T follicular helper cell (primary cell): ENCODE results near the gene KCTD19.
"Not testable (repeated sequence)": the region's sequence is repeated elsewhere in the genome, so short reads cannot be mapped to it uniquely, and the experiment has no call there.

ENCODE experiments used
- DNase-seq: peaks from one replicate; pipeline ENCODE4 v3.0.0-alpha.2; 2020; ENCODE audit warnings: low read depth
- total RNA-seq, 2 experiments: gene quantifications; one replicate each; lab custom pipeline; 2026; lab: John Stamatoyannopoulos, UW

The KCTD19 gene
- 0 to 0.09 reads per million in 2 experiments for total RNA-seq

GRCh38 chr16:67326472-67327309 is at the start of gene KCTD19, which contains the start of gene LRRC36:
Gene KCTD19, minus strand, starts transcription at chr16:67326741. Its CDS starts 34 bp downstream, at chr16:67326707.
Gene LRRC36, plus strand, starts transcription at chr16:67326815. Its CDS starts 48 bp downstream, at chr16:67326863.
- DNase-seq: peak; percentile 14

DNA sequence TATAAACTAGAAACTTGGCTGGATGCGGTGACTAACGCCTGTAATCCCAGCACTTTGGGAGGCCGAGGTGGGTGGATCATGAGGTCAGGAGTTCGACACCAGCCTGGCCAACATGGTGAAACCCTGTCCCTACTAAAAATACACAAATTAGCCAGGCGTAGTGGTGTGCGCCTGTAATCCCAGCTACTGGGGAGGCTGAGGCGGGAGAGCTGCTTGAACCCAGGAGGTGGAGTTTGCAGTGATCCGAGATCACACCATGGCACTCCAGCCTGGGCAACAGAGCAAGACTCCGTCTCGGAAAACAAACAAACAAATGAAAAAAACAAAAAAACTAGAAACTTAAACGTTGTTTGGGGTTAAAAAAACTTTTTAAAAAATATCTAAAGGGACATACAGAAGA is 49.5 kb upstream of the KCTD19 start:
- DNase-seq: not testable (repeated sequence)

DNA sequence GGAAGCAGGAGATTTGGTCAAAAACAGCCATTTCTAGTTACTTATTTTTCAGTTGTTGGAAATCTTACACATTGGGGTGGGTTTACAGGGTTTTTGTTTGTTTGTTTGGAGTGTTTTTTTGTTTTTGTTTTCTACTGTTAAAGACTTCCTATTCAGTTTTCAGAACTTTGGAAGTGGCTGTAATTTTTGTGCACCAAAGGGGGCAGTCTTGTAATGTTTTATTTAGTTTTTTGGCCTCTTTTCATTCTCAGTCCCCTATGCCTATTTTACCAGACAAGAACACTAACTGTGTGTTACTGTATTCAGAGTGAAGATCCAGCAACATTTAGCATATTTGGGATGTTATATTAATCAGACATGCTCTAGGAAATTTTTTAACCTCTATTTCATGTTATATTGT is 46.1 kb upstream of the KCTD19 start:
- DNase-seq: no peak

DNA sequence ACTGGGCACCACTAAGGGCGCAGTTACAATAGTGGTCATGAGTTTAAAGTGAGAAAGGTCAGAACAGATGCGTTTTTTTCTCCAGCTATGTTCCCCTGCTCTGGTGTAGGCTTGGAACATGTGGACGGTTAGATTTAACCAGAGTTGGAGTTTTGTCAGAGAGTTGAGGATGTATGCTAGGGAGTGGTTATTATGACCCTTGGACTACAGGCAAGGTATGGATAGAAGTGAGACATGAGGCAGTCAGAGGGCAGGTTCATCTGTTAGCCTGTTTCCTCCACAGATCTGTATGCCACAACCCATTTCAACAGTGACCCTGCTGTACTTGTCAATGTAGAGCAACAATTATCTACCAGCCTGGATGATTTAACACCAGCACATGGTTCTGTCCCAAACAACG is 44.1 kb upstream of the KCTD19 start:
- DNase-seq: no peak

DNA sequence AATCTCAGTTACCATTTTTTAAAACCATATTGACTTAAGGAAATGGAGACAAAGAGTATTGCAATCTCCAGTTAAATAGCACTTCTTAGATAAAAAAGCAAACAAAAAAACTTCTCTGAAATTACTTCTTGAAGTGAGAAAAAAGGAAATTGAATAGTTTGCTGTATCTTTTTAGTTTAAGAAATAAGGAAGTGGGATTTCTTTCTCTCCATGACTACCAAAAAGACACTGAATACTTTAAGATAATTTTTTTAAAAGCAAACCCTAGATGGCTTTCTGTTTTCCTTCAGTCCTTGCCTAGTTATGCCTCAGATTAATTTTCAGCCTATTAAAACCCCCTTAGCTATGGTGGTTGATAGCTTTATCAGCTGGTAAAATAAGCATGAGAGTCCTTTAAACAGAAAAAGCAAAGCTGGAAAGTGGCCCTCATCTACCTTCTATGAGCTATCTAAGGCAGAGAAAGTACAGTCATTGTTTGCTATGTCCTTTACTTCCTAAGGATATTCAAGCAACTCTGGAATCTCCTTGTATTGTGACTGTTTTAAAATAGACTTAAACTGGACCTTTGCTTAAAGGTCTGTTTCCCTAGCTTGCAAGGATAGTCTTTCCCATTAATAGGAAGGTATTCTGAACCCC is 38.2 kb upstream of the KCTD19 start:
- DNase-seq: no peak

- DNase-seq: no peak
Measured at GRCh38 chr16:67361038-67361437, 34.5 kb upstream of the KCTD19 start.

GRCh38 chr16:67359540-67360269 is 33.2 kb upstream of the KCTD19 start:
- DNase-seq: not testable (repeated sequence)

DNA sequence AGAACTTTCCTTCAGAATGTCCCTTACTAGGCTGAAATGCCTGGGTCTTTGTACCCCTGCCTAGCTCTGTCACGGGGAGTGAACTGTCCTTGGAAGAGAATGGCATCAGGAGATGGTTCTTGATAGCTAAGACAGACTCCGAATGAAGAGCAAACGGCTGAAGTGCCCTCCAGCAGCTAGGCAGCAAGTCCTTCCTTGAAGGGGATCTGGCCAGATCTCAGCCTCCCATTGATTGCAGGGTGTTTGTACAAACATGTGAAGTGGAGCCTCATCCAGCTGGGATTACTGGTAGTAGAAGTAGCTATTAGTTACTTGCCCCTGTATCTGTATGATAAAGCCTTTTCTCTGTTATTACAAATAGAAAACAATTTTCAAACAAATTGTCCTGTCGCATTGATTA is 31.0 kb upstream of the KCTD19 start:
- no peak for DNase-seq

GRCh38 chr16:67356396-67356795 is 29.9 kb upstream of the KCTD19 start:
- DNase-seq: no peak

DNA sequence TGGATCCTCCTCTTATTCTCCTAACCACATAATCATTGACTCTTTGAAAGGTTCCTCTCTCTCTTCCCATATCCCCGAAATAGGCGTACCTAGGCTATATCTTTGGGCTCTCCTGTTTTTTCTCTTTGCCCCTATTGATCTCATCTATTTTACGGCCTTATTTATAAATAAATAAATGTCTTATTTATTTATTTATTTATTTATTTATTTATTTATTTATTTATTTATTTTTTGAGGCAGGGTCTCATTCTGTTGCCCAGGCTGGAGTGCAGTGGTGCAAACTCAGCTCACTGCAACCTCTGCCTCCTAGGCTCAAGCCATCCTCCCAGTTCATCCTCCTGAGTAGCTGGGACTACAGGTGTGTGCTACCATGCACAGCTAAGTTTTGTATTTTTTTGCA is 25.9 kb upstream of the KCTD19 start:
- DNase-seq: not testable (repeated sequence)

GRCh38 chr16:67350324-67350723 is 23.8 kb upstream of the KCTD19 start:
- DNase-seq: no peak

DNA sequence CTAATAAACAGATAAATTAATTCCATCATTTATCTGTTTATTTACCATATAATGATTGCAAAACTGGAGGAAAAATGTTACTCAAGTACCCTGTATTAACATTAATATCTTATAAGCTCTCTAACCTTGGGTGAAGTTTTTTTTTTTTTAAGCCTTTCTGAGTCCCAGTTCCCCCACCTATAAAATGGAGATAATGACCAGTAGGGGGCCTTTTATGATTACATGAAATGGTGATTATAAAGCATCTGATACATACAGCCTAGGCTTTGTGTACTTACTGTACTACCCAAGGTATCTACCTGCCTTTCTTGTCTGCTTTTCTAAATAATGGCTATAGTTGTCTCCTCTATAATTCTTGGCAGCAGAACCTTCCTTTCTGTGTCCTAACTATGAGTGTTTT is 22.6 kb upstream of the KCTD19 start:
- no peak for DNase-seq

GRCh38 chr16:67346341-67346740 is 19.8 kb upstream of the KCTD19 start:
- no peak for DNase-seq

DNA sequence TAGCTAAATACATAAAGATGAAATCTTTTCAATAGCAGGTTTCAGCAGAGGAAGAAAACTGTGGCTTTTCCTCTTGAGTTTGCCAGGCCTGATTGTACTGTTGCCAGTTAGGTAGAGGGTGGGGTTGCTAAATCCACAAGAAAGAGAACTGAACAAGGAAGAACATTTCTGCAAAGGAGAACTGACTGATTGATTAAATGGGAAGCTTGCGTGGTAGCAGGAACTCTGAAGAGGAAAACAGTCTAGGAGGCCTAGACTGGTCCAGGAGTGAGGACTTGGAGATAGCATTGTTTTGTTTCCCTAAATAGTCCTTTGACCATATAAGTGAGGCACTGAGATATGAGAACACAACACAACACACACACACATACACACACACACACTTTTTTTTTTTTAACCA is 18.9 kb upstream of the KCTD19 start:
- DNase-seq: no peak

GRCh38 chr16:67342616-67343015 is 16.1 kb upstream of the KCTD19 start:
- DNase-seq: no peak

GRCh38 chr16:67341250-67341649 is 14.7 kb upstream of the KCTD19 start:
- no peak for DNase-seq

DNA sequence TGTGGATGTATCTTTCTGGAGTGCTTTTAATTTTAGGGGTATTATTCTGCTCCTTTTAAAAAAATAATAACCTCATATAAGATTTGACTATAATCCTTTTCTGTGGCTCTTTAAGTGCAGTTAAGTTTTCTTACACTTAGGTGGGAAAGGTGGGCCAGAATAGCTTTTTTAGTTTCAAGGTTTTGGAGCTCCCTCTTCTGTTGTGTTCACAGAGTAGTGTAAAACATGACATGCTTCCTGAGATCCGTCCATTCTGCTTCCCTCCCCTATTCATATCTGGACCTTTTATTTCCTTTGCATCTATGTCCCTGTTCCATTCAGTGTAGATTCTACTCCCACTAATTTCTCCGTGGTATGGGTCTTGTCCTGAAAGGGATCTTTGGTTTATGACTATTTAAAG is 12.9 kb upstream of the KCTD19 start:
- no peak for DNase-seq

GRCh38 chr16:67336648-67337047 is 10.1 kb upstream of the KCTD19 start:
- no peak for DNase-seq

GRCh38 chr16:67336116-67336515 is 9.6 kb upstream of the KCTD19 start:
- DNase-seq: no peak

GRCh38 chr16:67333315-67333714 is 6.8 kb upstream of the KCTD19 start:
- no peak for DNase-seq

DNA sequence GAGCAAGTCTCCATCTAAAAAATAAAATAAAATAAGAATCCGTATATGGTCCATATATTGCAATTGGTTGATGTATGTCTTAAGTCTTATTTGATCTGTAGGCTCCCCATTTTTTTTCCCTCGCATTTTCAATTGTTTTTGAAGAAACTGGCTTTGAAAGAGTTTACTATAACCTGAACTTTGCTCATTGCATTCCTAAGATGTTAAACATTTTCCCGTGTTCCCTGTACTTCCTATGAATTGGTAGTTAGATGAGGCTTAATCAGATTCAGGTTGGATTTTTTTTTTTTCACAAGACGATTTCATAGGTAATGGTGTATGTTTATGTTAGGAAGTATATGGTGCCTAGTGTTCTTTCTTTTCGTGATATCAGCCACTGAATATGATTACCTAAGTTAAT is 3.4 kb upstream of the KCTD19 start:
- DNase-seq: no peak

GRCh38 chr16:67327743-67328142 is 1.2 kb upstream of the KCTD19 start:
- DNase-seq: no peak

DNA sequence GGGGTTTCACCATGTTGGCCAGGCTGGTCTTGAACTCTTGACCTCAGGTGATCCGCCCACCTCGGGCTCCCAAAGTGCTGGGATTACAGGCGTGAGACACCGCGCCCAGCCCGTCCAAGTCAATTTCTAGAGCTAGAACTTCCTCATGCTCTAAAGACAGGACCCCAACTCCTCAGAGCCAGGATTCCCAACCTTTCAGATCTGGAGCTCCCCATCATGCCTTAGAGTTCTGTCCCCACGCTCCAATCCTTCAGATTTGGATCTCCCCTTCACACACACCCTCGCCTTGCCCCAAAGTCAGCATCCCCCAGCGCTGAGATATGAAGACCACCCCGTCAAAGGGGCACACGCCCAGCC is 448 bp downstream of the KCTD19 start:
- DNase-seq: no peak
